GM23338 (cell line): ENCODE results near the gene ZFPL1. TPM values are rescaled to one million over a fixed set of nuclear protein-coding genes. Genes with fewer than 3 reads are reported as not detected.

Experiments
- ATAC-seq: fragments of 200-7000 bp; cut with Tn5 transposase; 3 replicates; pipeline ENCODE4 v1.9.1; 2020
- DNase-seq: peaks from one replicate; pipeline ENCODE4 v3.0.0-alpha.2; 2015; ENCODE audit warnings: low spot score
- H2AFZ ChIP-seq: fragments of 200-600 bp; sonication (generic); 2 replicates; pipeline ENCODE4 v1.8.0; 2016; ENCODE audit warnings: antibody characterized with exemption, mild to moderate bottlenecking, moderate library complexity
- H3F3A ChIP-seq: fragments of 200-600 bp; sonication (generic); replicated peaks from 2 replicates; pipeline ENCODE4 v1.8.0; 2017; ENCODE audit warnings: antibody characterized with exemption, mixed run types, low read depth
- H3K27ac ChIP-seq: fragments of 200-600 bp; sonication (generic); 2 replicates; pipeline ENCODE4 v1.6.1; 2016; ENCODE audit warnings: low read depth
- H3K27me3 ChIP-seq: fragments of 200-600 bp; sonication (generic); 2 replicates; pipeline ENCODE4 v1.8.0; 2016; ENCODE audit warnings: mild to moderate bottlenecking, mixed run types, moderate library complexity; ENCODE audit not compliant: insufficient read depth
- H3K36me3 ChIP-seq: fragments of 200-600 bp; sonication (generic); 2 replicates; pipeline ENCODE4 v1.8.0; 2016; ENCODE audit warnings: mild to moderate bottlenecking; ENCODE audit not compliant: insufficient read depth
- H3K4me1 ChIP-seq: fragments of 200-600 bp; sonication (generic); 2 replicates; pipeline ENCODE4 v1.8.0; 2016; ENCODE audit warnings: mild to moderate bottlenecking, moderate library complexity; ENCODE audit not compliant: insufficient read depth
- H3K4me2 ChIP-seq: fragments of 200-600 bp; sonication (generic); 2 replicates; pipeline ENCODE4 v1.7.1; 2017; ENCODE audit warnings: mixed run types
- H3K4me3 ChIP-seq: fragments of 200-600 bp; sonication (generic); 2 replicates; pipeline ENCODE4 v1.6.1; 2016; ENCODE audit warnings: mixed run types
- H3K79me2 ChIP-seq: fragments of 200-600 bp; sonication (generic); replicated peaks from 2 replicates; pipeline ENCODE4 v1.8.0; 2017; ENCODE audit warnings: mild to moderate bottlenecking; ENCODE audit not compliant: insufficient read depth
- H3K9me2 ChIP-seq: fragments of 200-600 bp; sonication (generic); 2 replicates; pipeline ENCODE4 v1.8.0; 2017; ENCODE audit not compliant: insufficient read depth
- H4K20me1 ChIP-seq: fragments of 200-600 bp; sonication (generic); replicated peaks from 2 replicates; pipeline ENCODE4 v1.8.0; 2017; ENCODE audit warnings: mild to moderate bottlenecking; ENCODE audit not compliant: insufficient read depth
- H3K27ac Mint-ChIP-seq: 2 replicates; pipeline ENCODE4 v1.8.0; 2020; ENCODE audit warnings: inconsistent platforms, mild to moderate bottlenecking, moderate library complexity, mixed read lengths
- H3K27me3 Mint-ChIP-seq: 3 replicates; pipeline ENCODE4 v1.8.0; 2022; ENCODE audit warnings: low read depth, mild to moderate bottlenecking, moderate library complexity, mixed read lengths, inconsistent platforms; ENCODE audit not compliant: insufficient read depth, poor library complexity
- H3K36me3 Mint-ChIP-seq: 3 replicates; pipeline ENCODE4 v1.8.0; 2021; ENCODE audit warnings: low read depth, mild to moderate bottlenecking, inconsistent platforms, moderate library complexity, mixed read lengths
- H3K4me1 Mint-ChIP-seq: 3 replicates; pipeline ENCODE4 v1.8.0; 2020; ENCODE audit warnings: mild to moderate bottlenecking, inconsistent platforms, mixed read lengths
- H3K4me3 Mint-ChIP-seq: 3 replicates; pipeline ENCODE4 v1.8.0; 2021; ENCODE audit warnings: moderate library complexity, mild to moderate bottlenecking, inconsistent platforms, mixed read lengths
- H3K9me3 Mint-ChIP-seq: 3 replicates; pipeline ENCODE4 v1.8.0; 2020; ENCODE audit warnings: moderate library complexity, mild to moderate bottlenecking, inconsistent platforms, mixed read lengths
- CREB1 ChIP-seq: fragments of 250-450 bp; sonication (Bioruptor Pico); IDR thresholded peaks from 2 replicates; pipeline ENCODE4 v1.5.0; 2020; ENCODE audit warnings: low read depth, mild to moderate bottlenecking, moderate library complexity
- CTCF ChIP-seq, 2 experiments: fragments of 200-600 bp in 1 of 2; sonication (generic) in 1 of 2; conservative IDR thresholded peaks; 2 replicates each; pipeline versions ENCODE4 v1.5.1 to v1.6.1; 2016 to 2017; ENCODE audit warnings: antibody characterized with exemption in 2 of 2, low read depth in 2 of 2, mild to moderate bottlenecking in 2 of 2, moderate library complexity in 1 of 2
- ETS1 ChIP-seq: IDR thresholded peaks from 2 replicates; pipeline ENCODE4 v1.6.1; 2016; ENCODE audit warnings: antibody characterized with exemption
- EZH2 ChIP-seq: fragments of 200-600 bp; sonication (generic); IDR thresholded peaks from one replicate; pipeline ENCODE4 v1.8.0; 2017; ENCODE audit warnings: antibody characterized with exemption, mild to moderate bottlenecking, low read depth; ENCODE audit not compliant: unreplicated experiment
- EZH2phosphoT487 ChIP-seq: fragments of 200-600 bp; sonication (generic); IDR thresholded peaks from one replicate; pipeline ENCODE4 v1.8.1; 2018; ENCODE audit warnings: antibody characterized with exemption; ENCODE audit not compliant: unreplicated experiment
- JUNB ChIP-seq: IDR thresholded peaks from one replicate; pipeline ENCODE4 v1.6.1; 2016; ENCODE audit warnings: antibody characterized with exemption; ENCODE audit not compliant: unreplicated experiment
- NANOG ChIP-seq: IDR thresholded peaks from 2 replicates; pipeline ENCODE4 v1.6.1; 2016; ENCODE audit warnings: antibody characterized with exemption, borderline replicate concordance
- POLR2AphosphoS5 ChIP-seq: IDR thresholded peaks from 2 replicates; pipeline ENCODE4 v1.6.1; 2016; ENCODE audit warnings: antibody characterized with exemption, low read depth
- REST ChIP-seq: IDR thresholded peaks from one replicate; pipeline ENCODE4 v1.6.1; 2018; ENCODE audit warnings: antibody characterized with exemption; ENCODE audit not compliant: unreplicated experiment
- STAT1 ChIP-seq: IDR thresholded peaks from one replicate; pipeline ENCODE4 v1.6.1; 2016; ENCODE audit warnings: antibody characterized with exemption; ENCODE audit not compliant: unreplicated experiment
- ZNF114 ChIP-seq: fragments of 250-450 bp; sonication (Bioruptor Pico); IDR thresholded peaks from 2 replicates; pipeline ENCODE4 v1.5.0; 2020; ENCODE audit warnings: mild to moderate bottlenecking, moderate library complexity
- ZNF331 ChIP-seq: fragments of 250-450 bp; sonication (Bioruptor Pico); IDR thresholded peaks from 2 replicates; pipeline ENCODE4 v1.5.0; 2020; ENCODE audit warnings: low read depth, mild to moderate bottlenecking, moderate library complexity
- ZNF462 ChIP-seq: fragments of 250-450 bp; sonication (Bioruptor Pico); IDR thresholded peaks from 2 replicates; pipeline ENCODE4 v1.5.0; 2020; ENCODE audit warnings: mild to moderate bottlenecking, moderate library complexity
- polyA plus RNA-seq: library from polyadenylated mRNA; unstranded; fragments of >200 nt; fragmentation: Nextera tagmentation; extraction: Ambion mirVana; gene quantifications from 2 replicates; pipeline ENCODE4 v1.2.1, GENCODE V29; 2016
- total RNA-seq: library from RNA; depleted of rRNA; stranded (reverse); fragments of >200 nt; shearing (Covaris generic); gene quantifications from 2 replicates; pipeline ENCODE4 v1.2.3, GENCODE V29; 2014

Gene ZFPL1
- total and polyA plus RNA-seq, 2 experiments from 2014 or later = 26.3 to 26.8 TPM

- Histone ChIP-seq H3K36me3 (peaks cover 6% of the 10 kb centered on the region), H3K79me2 (peaks cover 20% of the 10 kb centered on the region), H3K27me3 (no peaks in the 10 kb centered on the region), H2AFZ (no peak overlapping the region), H3K27ac (no peak overlapping the region), H3K4me2 (no peak overlapping the region), H3K4me3 (no peak overlapping the region), H3F3A (peaks cover 10% of the 10 kb centered on the region; the same call in 1 of the 2 replicates), H3K9me2 (no peaks in the 10 kb centered on the region), H4K20me1 (peaks cover 3% of the 10 kb centered on the region; the same call in 1 of the 2 replicates), H3K4me1 (peaks cover 4% of the 10 kb centered on the region; the same call in 1 of the 2 replicates)
- ATAC-seq (no peak), DNase-seq (no peak)
- Mint-ChIP-seq H3K4me3 (no peak overlapping the region), H3K36me3 (peaks cover 59% of the 10 kb centered on the region), H3K27me3 (peaks cover 8% of the 10 kb centered on the region), H3K27ac (no peak overlapping the region), H3K4me1 (peaks cover 3% of the 10 kb centered on the region; the same call in 2 of the 3 replicates), H3K9me3 (no peaks in the 10 kb centered on the region; the same call in 2 of the 3 replicates)
- no peak for TF ChIP-seq EZH2phosphoT487
- TF ChIP-seq ETS1 = no peak
- TF ChIP-seq CTCF (conservative IDR thresholded peaks at IDR 0.05; ENCODE audit: low read depth in 2 of 2) = no peak
- no peak for TF ChIP-seq REST
- TF ChIP-seq ZNF114 (CRISPR knock-in tag) = no peak
- no peak for TF ChIP-seq STAT1
- TF ChIP-seq ZNF331 (CRISPR knock-in tag) = no peak
- TF ChIP-seq NANOG = no peak
- no peak for TF ChIP-seq CREB1
- TF ChIP-seq POLR2AphosphoS5 = no peak
- no peak for TF ChIP-seq JUNB
- no peak for TF ChIP-seq EZH2
- TF ChIP-seq ZNF462 (CRISPR knock-in tag) = no peak
Observed at GRCh38 chr11:65126624-65127274, 42.7 kb downstream of the ZFPL1 start.
